ENCODE data around the gene MUS81. TPM values are rescaled to one million over a fixed set of nuclear protein-coding genes. Genes with fewer than 3 reads are reported as not detected.

Gene MUS81
- total and polyA plus RNA-seq, 2 of the 4 experiments (the other 2 are of a cell fraction) = 23.7 to 47.9 TPM

- Histone ChIP-seq H4K20me1 (ENCODE audit: insufficient read depth, low read length) (no peaks in the 10 kb centered on the region), H3K36me3 (ENCODE audit: control insufficient read depth, insufficient read depth, low read length) (no peaks in the 10 kb centered on the region), H4K5ac (ENCODE audit: low read depth, low read length) (no peak overlapping the region), H3K27me3 (ENCODE audit: control insufficient read depth, insufficient read depth, low read length) (peaks cover 19% of the 10 kb centered on the region), H4K8ac (ENCODE audit: low read depth in 2 of 2, low read length in 2 of 2) (no peak overlapping the region), H3K79me1 (ENCODE audit: low read depth in 1 of 2, low read length in 2 of 2) (no peaks in the 10 kb centered on the region; a peak in 1 of 4 replicates), H3K27ac (ENCODE audit: insufficient read depth, low read length) (no peak overlapping the region), H3K56ac (ENCODE audit: extremely low read depth, insufficient read depth, low read length) (no peak overlapping the region), H2BK15ac (ENCODE audit: low read depth, low read length) (no peak overlapping the region), H2BK5ac (ENCODE audit: low read depth, low read length, poor library complexity, severe bottlenecking) (no peak overlapping the region), H3K4me2 (ENCODE audit: low read depth, low read length) (no peak overlapping the region), H3K9ac (ENCODE audit: low read depth, low read length) (no peak overlapping the region), H3K4ac (ENCODE audit: low read depth, low read length) (no peak overlapping the region), H4K91ac (ENCODE audit: insufficient read depth, low read depth, low read length) (no peak overlapping the region), H3K14ac (replicated peaks; ENCODE audit: low read depth, low read length) (no peak overlapping the region), H2AK9ac (replicated peaks; ENCODE audit: low read depth, low read length, poor library complexity) (no peak overlapping the region), H3K18ac (ENCODE audit: low read depth, low read length) (no peak overlapping the region), H3K4me3 (ENCODE audit: insufficient read depth, low read depth, low read length) (no peak overlapping the region), H2BK120ac (ENCODE audit: low read depth, low read length) (no peak overlapping the region), H2AFZ (replicated peaks; ENCODE audit: low read length, poor library complexity) (no peak overlapping the region), H2AK5ac (ENCODE audit: low read depth, low read length) (no peak overlapping the region), H3K9me3 (ENCODE audit: control insufficient read depth, insufficient read depth, low read length) (no peaks in the 10 kb centered on the region), H3K4me1 (ENCODE audit: control insufficient read depth, insufficient read depth, low read length) (no peaks in the 10 kb centered on the region), H3K23ac (ENCODE audit: low read depth, low read length) (no peak overlapping the region), H3K9me1 (ENCODE audit: insufficient read depth, low read length) (peaks cover 3% of the 10 kb centered on the region; the same call in 1 of the 2 replicates), H2BK20ac (ENCODE audit: low read depth, low read length) (no peak overlapping the region)
- dilution Hi-C loops (cut with HindIII; ENCODE audit: low sequenced_read_pairs, unreplicated experiment) (no loop called here), intact Hi-C loops (cut with micrococcal nuclease) (no loop called here), in situ Hi-C loops (cut with MboI; ENCODE audit: low sequenced_read_pairs) (no loop called here)
- CTCF ChIA-PET = interaction anchor here (0.6 to 1.0 kb wide), 2 partner anchors 18 to 102 kb away, joined by 3 to 5 read pairs; partner anchors contain the start of gene KAT5
- POLR2A ChIA-PET (ENCODE audit: unreplicated experiment) = interaction anchor here (0.6 kb wide), 1 partner anchor 102 kb away, joined by 3 read pairs; no protein-coding TSS in a partner anchor
- BruUV-seq (replicated peaks) = no TSS peak
- DNase-seq (peak; percentile 28), ATAC-seq (ENCODE audit: low read depth) (no peak)
- 47% methylated on average over 6 of the region's 18 CpGs; no CpG with 5 or more reads in 1 of the 2 experiments for WGBS, 2 experiments (ENCODE audit: extremely low coverage in 2 of 2, insufficient read length in 1 of 2)
- no peak for TF ChIP-seq MAZ (IDR thresholded peaks at IDR 0.05; ENCODE audit: borderline replicate concordance, low read depth, low read length)
- TF ChIP-seq POLR2A (IDR thresholded peaks at IDR 0.05; ENCODE audit: low read depth, low read length) = no peak
- TF ChIP-seq BHLHE40 (IDR thresholded peaks at IDR 0.05; ENCODE audit: low read depth, low read length) = no peak
- no peak for TF ChIP-seq CTCF (conservative IDR thresholded peaks at IDR 0.05; ENCODE audit: low read depth, low read length)
- TF ChIP-seq FOS (IDR thresholded peaks at IDR 0.05; ENCODE audit: low read depth, low read length) = no peak
These were observed 45.9 kb upstream of the MUS81 start for GRCh38 chr11:65814131-65814985.

All from IMR-90 (cell line).